Measurements from ENCODE around the gene SLC22A5.

The SLC22A5 gene

GRCh38 chr5:132369474-132370180, at the start of gene SLC22A5:
Gene SLC22A5, plus strand, starts transcription at chr5:132369710. Its CDS starts 263 bp downstream, at chr5:132369973.
- peak within 1 kb of the TSS; percentile 84 for H3K9ac ChIP-seq (ENCODE audit: low read length)
- peak within 1 kb of the TSS; percentile 83 for H3K27ac ChIP-seq (ENCODE audit: low read depth, low read length)
- no peaks in the 10 kb centered on the region for H3K27me3 ChIP-seq (ENCODE audit: control insufficient read depth, insufficient read depth, low read length)
- peak within 1 kb of the TSS; percentile 84 for H3K4me3 ChIP-seq (ENCODE audit: low read length)
- no peaks in the 10 kb centered on the region for H3K36me3 ChIP-seq (ENCODE audit: control insufficient read depth, insufficient read depth, low read length)
- H3K4me1 ChIP-seq (ENCODE audit: control insufficient read depth, insufficient read depth, low read length): peaks cover 7% of the 10 kb centered on the region

GRCh38 chr5:132319975-132320374, 49.5 kb upstream of the SLC22A5 start:
- Histone ChIP-seq H3K4me3 (ENCODE audit: low read length) (no peak overlapping the region), H3K36me3 (ENCODE audit: control insufficient read depth, insufficient read depth, low read length) (no peaks in the 10 kb centered on the region), H3K4me1 (ENCODE audit: control insufficient read depth, insufficient read depth, low read length) (no peaks in the 10 kb centered on the region), H3K27ac (ENCODE audit: low read depth, low read length) (no peak overlapping the region), H3K27me3 (ENCODE audit: control insufficient read depth, insufficient read depth, low read length) (no peaks in the 10 kb centered on the region), H3K9ac (ENCODE audit: low read length) (no peak overlapping the region)

GRCh38 chr5:132321109-132321721, 48.3 kb upstream of the SLC22A5 start:
- Histone ChIP-seq H3K36me3 (ENCODE audit: control insufficient read depth, insufficient read depth, low read length) (no peaks in the 10 kb centered on the region), H3K4me1 (ENCODE audit: control insufficient read depth, insufficient read depth, low read length) (no peaks in the 10 kb centered on the region), H3K27me3 (ENCODE audit: control insufficient read depth, insufficient read depth, low read length) (no peaks in the 10 kb centered on the region), H3K27ac (ENCODE audit: low read depth, low read length) (no peak overlapping the region), H3K9ac (ENCODE audit: low read length) (no peak overlapping the region), H3K4me3 (ENCODE audit: low read length) (no peak overlapping the region)

- Histone ChIP-seq H3K27ac (ENCODE audit: low read depth, low read length) (no peak overlapping the region), H3K36me3 (ENCODE audit: control insufficient read depth, insufficient read depth, low read length) (no peaks in the 10 kb centered on the region), H3K27me3 (ENCODE audit: control insufficient read depth, insufficient read depth, low read length) (no peaks in the 10 kb centered on the region), H3K4me3 (ENCODE audit: low read length) (no peak overlapping the region), H3K9ac (ENCODE audit: low read length) (no peak overlapping the region), H3K4me1 (ENCODE audit: control insufficient read depth, insufficient read depth, low read length) (no peaks in the 10 kb centered on the region)
Measured at GRCh38 chr5:132322266-132322665, 47.2 kb upstream of the SLC22A5 start.

- H3K9ac ChIP-seq (ENCODE audit: low read length): no peak overlapping the region
- H3K4me1 ChIP-seq (ENCODE audit: control insufficient read depth, insufficient read depth, low read length): no peaks in the 10 kb centered on the region
- H3K4me3 ChIP-seq (ENCODE audit: low read length): no peak overlapping the region
- no peaks in the 10 kb centered on the region for H3K27me3 ChIP-seq (ENCODE audit: control insufficient read depth, insufficient read depth, low read length)
- no peak overlapping the region for H3K27ac ChIP-seq (ENCODE audit: low read depth, low read length)
- no peaks in the 10 kb centered on the region for H3K36me3 ChIP-seq (ENCODE audit: control insufficient read depth, insufficient read depth, low read length)
Measured at GRCh38 chr5:132323202-132323601, 46.3 kb upstream of the SLC22A5 start.

GRCh38 chr5:132325691-132326090, 43.8 kb upstream of the SLC22A5 start:
- no peaks in the 10 kb centered on the region for H3K27me3 ChIP-seq (ENCODE audit: control insufficient read depth, insufficient read depth, low read length)
- no peak overlapping the region for H3K9ac ChIP-seq (ENCODE audit: low read length)
- H3K4me1 ChIP-seq (ENCODE audit: control insufficient read depth, insufficient read depth, low read length): no peaks in the 10 kb centered on the region
- H3K27ac ChIP-seq (ENCODE audit: low read depth, low read length): no peak overlapping the region
- H3K36me3 ChIP-seq (ENCODE audit: control insufficient read depth, insufficient read depth, low read length): no peaks in the 10 kb centered on the region
- H3K4me3 ChIP-seq (ENCODE audit: low read length): no peak overlapping the region

- H3K4me3 ChIP-seq (ENCODE audit: low read length): no peak overlapping the region
- no peak overlapping the region for H3K9ac ChIP-seq (ENCODE audit: low read length)
- H3K27ac ChIP-seq (ENCODE audit: low read depth, low read length): no peak overlapping the region
- H3K4me1 ChIP-seq (ENCODE audit: control insufficient read depth, insufficient read depth, low read length): no peaks in the 10 kb centered on the region
- H3K27me3 ChIP-seq (ENCODE audit: control insufficient read depth, insufficient read depth, low read length): no peaks in the 10 kb centered on the region
- no peaks in the 10 kb centered on the region for H3K36me3 ChIP-seq (ENCODE audit: control insufficient read depth, insufficient read depth, low read length)
Measured at GRCh38 chr5:132327252-132327955, 42.1 kb upstream of the SLC22A5 start.

GRCh38 chr5:132334812-132335211, 34.7 kb upstream of the SLC22A5 start:
- no peak overlapping the region for H3K27ac ChIP-seq (ENCODE audit: low read depth, low read length)
- H3K9ac ChIP-seq (ENCODE audit: low read length): no peak overlapping the region
- H3K27me3 ChIP-seq (ENCODE audit: control insufficient read depth, insufficient read depth, low read length): no peaks in the 10 kb centered on the region
- H3K4me1 ChIP-seq (ENCODE audit: control insufficient read depth, insufficient read depth, low read length): no peaks in the 10 kb centered on the region
- no peak overlapping the region for H3K4me3 ChIP-seq (ENCODE audit: low read length)
- H3K36me3 ChIP-seq (ENCODE audit: control insufficient read depth, insufficient read depth, low read length): peaks cover 2% of the 10 kb centered on the region

- Histone ChIP-seq H3K4me3 (ENCODE audit: low read length) (no peak overlapping the region), H3K27me3 (ENCODE audit: control insufficient read depth, insufficient read depth, low read length) (no peaks in the 10 kb centered on the region), H3K9ac (ENCODE audit: low read length) (no peak overlapping the region), H3K4me1 (ENCODE audit: control insufficient read depth, insufficient read depth, low read length) (no peaks in the 10 kb centered on the region), H3K36me3 (ENCODE audit: control insufficient read depth, insufficient read depth, low read length) (peaks cover 2% of the 10 kb centered on the region), H3K27ac (ENCODE audit: low read depth, low read length) (no peak overlapping the region)
Measured at GRCh38 chr5:132335402-132335801, 34.1 kb upstream of the SLC22A5 start.

GRCh38 chr5:132339502-132339901, 30.0 kb upstream of the SLC22A5 start:
- Histone ChIP-seq H3K36me3 (ENCODE audit: control insufficient read depth, insufficient read depth, low read length) (peaks cover 1% of the 10 kb centered on the region), H3K27me3 (ENCODE audit: control insufficient read depth, insufficient read depth, low read length) (no peaks in the 10 kb centered on the region), H3K4me1 (ENCODE audit: control insufficient read depth, insufficient read depth, low read length) (no peaks in the 10 kb centered on the region), H3K4me3 (ENCODE audit: low read length) (no peak overlapping the region), H3K27ac (ENCODE audit: low read depth, low read length) (no peak overlapping the region), H3K9ac (ENCODE audit: low read length) (no peak overlapping the region)

GRCh38 chr5:132342291-132343180, 27.0 kb upstream of the SLC22A5 start:
- Histone ChIP-seq H3K4me1 (ENCODE audit: control insufficient read depth, insufficient read depth, low read length) (no peaks in the 10 kb centered on the region), H3K4me3 (ENCODE audit: low read length) (no peak overlapping the region), H3K27ac (ENCODE audit: low read depth, low read length) (no peak overlapping the region), H3K27me3 (ENCODE audit: control insufficient read depth, insufficient read depth, low read length) (no peaks in the 10 kb centered on the region), H3K36me3 (ENCODE audit: control insufficient read depth, insufficient read depth, low read length) (no peaks in the 10 kb centered on the region), H3K9ac (ENCODE audit: low read length) (no peak overlapping the region)

Data from rectal smooth muscle tissue (tissue), 1 donor.